ENCODE measurements around the gene KBTBD13.
"Not testable (repeated sequence)": the region's sequence is repeated elsewhere in the genome, so short reads cannot be mapped to it uniquely, and the experiment has no call there.

Gene KBTBD13

DNA sequence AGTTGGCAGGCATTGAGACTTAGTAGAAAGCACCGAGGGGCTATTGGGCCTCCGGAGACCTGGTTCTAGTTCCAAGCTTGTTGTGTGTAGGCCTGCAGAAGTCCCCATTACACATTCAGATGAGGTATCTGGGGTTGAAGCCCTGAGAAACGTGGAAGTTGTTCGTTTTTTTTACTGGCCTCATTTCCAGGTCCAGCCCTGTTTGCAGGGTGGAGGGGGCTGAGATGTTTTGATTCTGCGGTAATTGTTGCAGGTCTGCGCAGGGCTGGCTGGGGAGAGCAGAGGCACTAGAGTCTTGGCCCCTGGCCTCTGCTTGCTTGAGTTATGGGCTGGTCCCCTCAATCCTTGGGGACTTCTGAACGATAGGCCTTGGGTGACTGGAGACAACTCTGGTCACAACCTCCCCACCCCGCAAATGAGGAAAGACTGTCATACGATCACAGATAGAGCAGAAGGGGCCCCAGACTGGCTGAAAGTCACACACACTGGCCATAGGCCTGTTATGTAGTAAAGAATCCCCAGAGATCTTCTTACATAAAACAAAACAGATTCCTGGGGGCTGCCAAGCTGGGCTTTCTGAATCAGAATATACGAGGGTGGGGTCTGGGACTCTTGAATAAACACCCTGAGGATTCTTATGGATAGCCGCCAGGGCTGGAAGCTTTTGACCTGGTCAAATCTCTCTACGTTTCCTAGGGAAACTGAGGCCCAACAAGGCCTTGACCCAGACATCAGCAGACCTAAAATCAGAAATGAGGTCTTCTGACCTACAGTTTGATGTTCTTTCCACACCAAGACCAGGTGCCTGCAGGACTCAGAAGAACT lies 15.6 kb downstream of the KBTBD13 start:
- DNase-seq, result no peak

DNA sequence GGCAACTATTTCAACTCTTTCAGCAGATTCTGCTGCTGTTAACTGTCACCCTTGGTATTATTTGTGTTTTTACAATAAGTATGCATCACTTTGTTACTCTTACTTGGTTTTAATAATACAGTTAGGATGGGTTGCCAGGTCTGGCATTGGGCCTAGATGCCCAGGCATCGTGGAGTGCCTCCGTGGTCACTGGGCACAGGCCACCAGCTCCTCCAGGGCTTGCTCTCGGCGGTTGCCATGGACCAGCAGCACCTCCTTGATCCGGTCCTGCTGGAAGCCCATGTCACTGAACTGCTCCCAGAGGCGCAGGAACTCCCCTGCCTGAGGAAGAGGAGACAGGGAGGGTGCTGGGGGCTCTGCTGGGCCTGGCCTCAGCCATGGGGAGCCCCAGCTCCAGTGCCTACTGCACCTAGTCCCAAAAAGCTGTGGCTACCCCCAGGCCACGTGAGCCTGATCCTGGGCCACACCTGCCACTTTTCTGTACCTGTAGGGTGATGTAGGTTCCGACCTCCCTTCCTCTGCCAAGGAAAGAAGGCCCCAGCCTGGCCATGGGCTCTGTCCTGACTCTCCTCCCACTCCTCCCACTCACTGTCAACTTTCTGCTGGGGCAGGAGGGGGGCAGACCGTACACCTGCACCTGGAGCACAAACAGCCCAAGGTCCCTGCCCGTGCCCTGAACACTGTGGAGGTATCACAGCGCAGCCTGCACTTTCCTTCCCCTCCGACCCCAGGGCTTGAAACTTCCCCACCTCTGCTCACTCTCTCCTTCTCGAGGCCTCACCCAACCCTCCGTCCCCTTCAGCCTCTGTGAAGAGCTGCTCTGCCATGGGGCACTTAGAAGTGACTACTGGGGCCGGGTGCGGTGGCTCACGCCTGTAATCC lies 16.6 kb downstream of the KBTBD13 start:
- DNase-seq, result no peak

GRCh38 chr15:65093793-65094170 lies 17.2 kb downstream of the KBTBD13 start:
- not testable (repeated sequence) for DNase-seq

GRCh38 chr15:65094294-65094995 lies 17.9 kb downstream of the KBTBD13 start:
- no peak for DNase-seq

DNA sequence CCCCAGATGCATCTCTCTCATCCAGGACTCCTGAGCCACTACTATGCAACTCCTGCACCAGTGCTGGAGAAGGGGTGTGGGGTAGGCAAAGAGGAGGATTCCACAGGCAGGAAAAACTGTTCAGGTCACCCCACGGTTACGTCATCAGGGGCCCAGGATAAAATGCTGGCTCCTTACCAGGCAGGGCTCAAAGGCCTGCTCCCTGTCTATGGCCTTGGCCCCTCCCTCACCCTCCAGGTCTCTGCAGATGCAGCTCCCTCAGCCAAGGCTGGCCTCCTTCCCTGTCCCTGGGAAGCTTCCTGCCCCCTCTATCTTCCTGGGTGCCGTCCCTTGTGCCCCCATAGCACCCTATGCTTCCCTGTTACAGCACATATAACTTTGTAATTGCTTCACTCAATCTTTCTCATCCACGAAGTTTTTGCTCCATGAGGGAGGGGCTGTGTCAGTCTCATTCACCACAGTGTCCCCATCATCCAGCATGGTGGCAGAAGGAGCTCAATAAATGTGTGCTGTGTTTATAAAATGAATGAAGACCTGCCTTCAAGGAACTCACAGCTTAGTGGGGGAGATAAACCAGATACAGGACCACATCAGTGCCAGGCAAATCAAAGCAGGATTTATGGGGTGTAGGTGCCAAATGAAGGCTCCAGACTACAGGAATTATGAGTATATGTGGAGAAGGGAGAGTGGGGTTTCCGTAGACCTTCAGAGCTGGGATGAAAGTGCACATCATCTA lies 18.6 kb downstream of the KBTBD13 start:
- no peak for DNase-seq

GRCh38 chr15:65095747-65096104 lies 19.2 kb downstream of the KBTBD13 start:
- DNase-seq, result no peak

GRCh38 chr15:65096481-65097385 lies 20.2 kb downstream of the KBTBD13 start:
- DNase-seq, result no peak

DNA sequence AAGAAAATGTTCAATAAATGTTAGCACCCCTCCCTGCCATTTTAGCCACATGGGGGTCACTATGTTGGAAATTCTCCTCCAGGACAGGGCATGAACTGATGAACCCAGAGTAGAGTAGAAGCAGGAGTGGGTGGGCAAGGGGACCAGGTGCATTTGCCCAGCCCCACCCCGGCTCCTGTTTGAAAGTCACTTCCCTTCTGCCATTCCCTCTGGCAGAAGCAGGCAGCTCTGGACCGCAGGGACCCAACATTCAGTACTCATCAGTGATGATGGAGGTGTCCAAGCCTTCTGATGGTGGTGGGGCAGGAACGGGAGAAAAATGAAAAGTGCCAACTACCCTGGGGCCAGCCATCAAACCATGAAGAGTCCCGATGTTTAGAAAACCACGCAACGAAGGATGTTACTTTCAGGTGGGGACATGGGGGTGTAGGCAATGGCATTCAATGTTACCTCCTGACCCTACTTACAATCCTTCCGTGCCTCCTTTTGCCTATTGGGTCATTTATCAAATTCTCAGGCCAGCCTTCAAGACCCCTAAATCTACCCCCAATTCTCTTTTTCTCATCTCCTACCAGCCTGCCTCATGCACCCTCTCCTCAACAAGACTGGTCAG lies 21.2 kb downstream of the KBTBD13 start:
- no peak for DNase-seq

DNA sequence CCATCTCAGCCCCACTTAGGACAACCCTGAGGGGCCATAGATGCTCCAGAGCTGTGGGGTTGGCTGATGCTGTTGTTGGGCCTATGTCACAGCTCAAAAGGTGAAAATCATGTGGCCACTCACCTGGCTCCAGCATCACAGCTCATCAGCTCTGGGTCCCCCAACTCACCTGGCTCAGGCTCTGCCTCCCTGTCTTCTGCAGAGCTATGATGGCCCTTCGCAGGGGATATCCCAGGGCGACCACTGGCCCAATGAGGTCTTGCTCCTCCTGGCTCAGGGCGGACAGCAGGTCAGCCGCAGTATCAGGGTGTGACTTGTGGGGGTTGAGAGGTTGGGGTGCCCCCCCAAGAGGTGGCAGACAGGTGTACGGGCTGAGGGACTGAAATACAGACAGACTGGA lies 22.8 kb downstream of the KBTBD13 start:
- DNase-seq, result no peak

GRCh38 chr15:65099801-65100200 lies 23.3 kb downstream of the KBTBD13 start:
- not testable (repeated sequence) for DNase-seq

DNA sequence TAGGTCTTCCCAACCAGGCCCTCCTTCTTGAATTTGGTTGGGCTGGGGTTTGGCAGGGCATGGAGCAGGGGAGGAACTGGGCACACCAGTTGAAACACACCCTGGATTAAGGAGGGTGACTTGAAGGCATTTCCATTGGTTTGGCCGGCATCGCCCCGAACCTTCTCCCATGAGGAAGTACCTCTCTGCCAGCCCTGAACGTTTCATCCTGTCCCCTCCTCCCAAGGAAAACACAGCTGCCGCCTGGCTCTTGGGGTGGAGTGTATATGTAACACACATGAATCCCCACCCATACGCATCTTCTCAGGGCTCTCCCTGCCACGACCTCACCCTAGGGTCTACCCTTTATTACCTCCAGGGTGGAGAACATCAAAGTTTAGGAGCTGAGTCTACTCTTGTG lies 23.9 kb downstream of the KBTBD13 start:
- DNase-seq, result no peak

DNA sequence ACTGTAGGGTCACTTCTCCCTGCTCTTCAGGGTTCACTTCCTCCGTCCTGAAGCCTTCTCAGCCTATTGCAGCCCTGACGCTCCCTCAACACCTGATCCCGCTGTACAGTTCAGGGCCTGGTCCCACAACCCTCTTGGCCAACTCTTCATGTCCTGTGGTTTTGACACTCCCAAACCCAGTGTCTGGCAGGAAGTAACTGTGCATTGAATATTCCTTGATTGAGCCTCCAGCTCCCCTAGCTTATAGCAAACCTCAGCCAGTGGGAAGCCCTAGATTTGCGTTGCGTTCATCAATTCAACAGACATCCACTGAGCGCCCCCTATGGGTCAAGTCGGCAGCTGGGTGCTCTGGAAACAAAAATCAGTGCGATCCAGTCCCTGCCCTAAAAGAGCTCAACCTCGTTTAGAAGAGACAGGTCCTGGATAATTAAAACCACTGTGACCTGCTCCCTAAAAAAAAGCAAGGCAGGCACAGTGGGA lies 24.9 kb downstream of the KBTBD13 start:
- DNase-seq, result peak; percentile 63

DNA sequence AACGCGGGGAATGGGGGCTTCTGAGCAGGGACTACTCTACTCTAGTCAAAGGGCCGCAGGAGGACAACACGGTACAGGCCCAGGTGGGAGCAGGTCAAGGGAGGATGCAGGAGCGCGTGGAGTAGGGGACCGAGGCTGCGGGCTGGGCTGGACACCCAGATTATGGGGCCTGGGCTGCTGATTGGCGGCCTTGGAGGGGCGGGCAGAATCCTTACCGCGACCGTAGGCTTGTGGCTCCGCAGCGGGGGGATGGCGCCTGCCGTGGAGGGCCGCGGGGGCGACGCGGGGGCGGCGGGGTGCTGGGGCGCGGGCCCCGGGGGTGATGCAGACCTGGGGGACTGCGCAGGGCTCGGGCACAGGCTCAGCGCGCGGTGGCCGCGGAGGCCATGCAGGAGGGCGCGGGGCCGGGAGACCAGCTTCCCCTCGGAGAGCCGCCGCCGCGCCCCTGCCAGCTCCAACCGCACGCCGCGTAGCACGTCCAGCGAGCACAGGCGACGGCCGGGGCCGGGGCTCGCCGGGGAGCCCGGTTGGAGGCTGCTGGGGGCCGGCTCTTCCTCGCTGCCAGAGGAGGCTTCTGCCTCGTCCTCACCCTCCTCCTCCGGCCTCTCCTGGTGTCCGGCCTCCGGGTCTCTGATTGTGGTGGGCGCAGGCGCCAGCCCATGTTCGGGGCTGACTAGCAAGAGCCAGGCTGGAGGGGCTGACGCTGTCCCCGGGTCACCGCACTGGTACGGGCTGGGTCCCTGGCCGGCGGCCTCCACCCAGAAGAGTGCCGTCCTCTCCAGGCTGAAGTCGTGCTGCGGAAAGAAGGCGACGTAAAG lies 25.6 kb downstream of the KBTBD13 start:
- DNase-seq, result no peak

- no peak for DNase-seq
Measured at GRCh38 chr15:65102912-65103311, 26.4 kb downstream of the KBTBD13 start.

- no peak for DNase-seq
Measured at GRCh38 chr15:65105038-65105437, 28.5 kb downstream of the KBTBD13 start.

GRCh38 chr15:65106011-65106590 lies 29.6 kb downstream of the KBTBD13 start:
- DNase-seq, result no peak

DNA sequence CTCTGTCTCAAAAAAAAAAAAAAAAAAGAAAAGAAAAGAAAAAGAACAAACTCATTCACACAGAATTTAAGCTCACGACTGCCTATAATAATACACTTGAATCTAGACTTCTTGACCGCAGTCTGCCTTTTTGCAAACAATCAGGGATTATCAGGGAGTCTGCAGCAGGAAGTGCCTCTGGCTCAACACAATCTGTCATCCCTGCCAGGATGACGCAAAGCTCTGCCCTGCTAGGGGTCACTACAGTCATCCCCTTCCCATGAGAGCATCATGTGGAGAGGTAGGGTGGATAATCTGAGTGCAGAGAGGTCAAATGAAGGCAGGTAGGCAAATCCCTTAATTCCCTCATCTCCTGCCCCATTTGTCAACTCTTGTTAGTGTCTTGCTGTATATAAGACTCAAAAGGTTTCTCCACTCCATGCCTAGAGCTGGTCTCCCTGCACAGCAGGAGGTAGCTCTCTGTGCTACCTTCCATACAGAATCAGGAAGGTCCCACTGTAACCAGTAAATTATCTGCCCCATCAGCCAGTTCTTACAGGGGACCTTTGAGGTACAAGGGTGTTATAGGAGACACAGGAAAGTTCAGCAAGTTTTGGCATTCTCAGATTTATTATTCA lies 34.2 kb downstream of the KBTBD13 start:
- no peak for DNase-seq

- DNase-seq, result no peak
Measured at GRCh38 chr15:65115086-65115485, 38.5 kb downstream of the KBTBD13 start, which contains the start of gene UBAP1L. Gene UBAP1L, minus strand, starts transcription at chr15:65115200. Its CDS starts 8,985 bp downstream, at chr15:65106215.

- DNase-seq, result no peak
Measured at GRCh38 chr15:65115542-65115941, 39.0 kb downstream of the KBTBD13 start.
